GM23338 (cell line): ENCODE results near the gene ITGA2. TPM values are rescaled to one million over a fixed set of nuclear protein-coding genes. Genes with fewer than 3 reads are reported as not detected.

Source experiments
- ATAC-seq: fragments of 200-7000 bp; cut with Tn5 transposase; 3 replicates; pipeline ENCODE4 v1.9.1; 2020
- DNase-seq: peaks from one replicate; pipeline ENCODE4 v3.0.0-alpha.2; 2015; ENCODE audit warnings: low spot score
- H2AFZ ChIP-seq: fragments of 200-600 bp; sonication (generic); 2 replicates; pipeline ENCODE4 v1.8.0; 2016; ENCODE audit warnings: antibody characterized with exemption, mild to moderate bottlenecking, moderate library complexity
- H3F3A ChIP-seq: fragments of 200-600 bp; sonication (generic); replicated peaks from 2 replicates; pipeline ENCODE4 v1.8.0; 2017; ENCODE audit warnings: antibody characterized with exemption, mixed run types, low read depth
- H3K27ac ChIP-seq: fragments of 200-600 bp; sonication (generic); 2 replicates; pipeline ENCODE4 v1.6.1; 2016; ENCODE audit warnings: low read depth
- H3K27me3 ChIP-seq: fragments of 200-600 bp; sonication (generic); 2 replicates; pipeline ENCODE4 v1.8.0; 2016; ENCODE audit warnings: mild to moderate bottlenecking, mixed run types, moderate library complexity; ENCODE audit not compliant: insufficient read depth
- H3K36me3 ChIP-seq: fragments of 200-600 bp; sonication (generic); 2 replicates; pipeline ENCODE4 v1.8.0; 2016; ENCODE audit warnings: mild to moderate bottlenecking; ENCODE audit not compliant: insufficient read depth
- H3K4me1 ChIP-seq: fragments of 200-600 bp; sonication (generic); 2 replicates; pipeline ENCODE4 v1.8.0; 2016; ENCODE audit warnings: mild to moderate bottlenecking, moderate library complexity; ENCODE audit not compliant: insufficient read depth
- H3K4me2 ChIP-seq: fragments of 200-600 bp; sonication (generic); 2 replicates; pipeline ENCODE4 v1.7.1; 2017; ENCODE audit warnings: mixed run types
- H3K4me3 ChIP-seq: fragments of 200-600 bp; sonication (generic); 2 replicates; pipeline ENCODE4 v1.6.1; 2016; ENCODE audit warnings: mixed run types
- H3K79me2 ChIP-seq: fragments of 200-600 bp; sonication (generic); replicated peaks from 2 replicates; pipeline ENCODE4 v1.8.0; 2017; ENCODE audit warnings: mild to moderate bottlenecking; ENCODE audit not compliant: insufficient read depth
- H3K9me2 ChIP-seq: fragments of 200-600 bp; sonication (generic); 2 replicates; pipeline ENCODE4 v1.8.0; 2017; ENCODE audit not compliant: insufficient read depth
- H4K20me1 ChIP-seq: fragments of 200-600 bp; sonication (generic); replicated peaks from 2 replicates; pipeline ENCODE4 v1.8.0; 2017; ENCODE audit warnings: mild to moderate bottlenecking; ENCODE audit not compliant: insufficient read depth
- H3K27ac Mint-ChIP-seq: 2 replicates; pipeline ENCODE4 v1.8.0; 2020; ENCODE audit warnings: inconsistent platforms, mild to moderate bottlenecking, moderate library complexity, mixed read lengths
- H3K27me3 Mint-ChIP-seq: 3 replicates; pipeline ENCODE4 v1.8.0; 2022; ENCODE audit warnings: low read depth, mild to moderate bottlenecking, moderate library complexity, mixed read lengths, inconsistent platforms; ENCODE audit not compliant: insufficient read depth, poor library complexity
- H3K36me3 Mint-ChIP-seq: 3 replicates; pipeline ENCODE4 v1.8.0; 2021; ENCODE audit warnings: low read depth, mild to moderate bottlenecking, inconsistent platforms, moderate library complexity, mixed read lengths
- H3K4me1 Mint-ChIP-seq: 3 replicates; pipeline ENCODE4 v1.8.0; 2020; ENCODE audit warnings: mild to moderate bottlenecking, inconsistent platforms, mixed read lengths
- H3K4me3 Mint-ChIP-seq: 3 replicates; pipeline ENCODE4 v1.8.0; 2021; ENCODE audit warnings: moderate library complexity, mild to moderate bottlenecking, inconsistent platforms, mixed read lengths
- H3K9me3 Mint-ChIP-seq: 3 replicates; pipeline ENCODE4 v1.8.0; 2020; ENCODE audit warnings: moderate library complexity, mild to moderate bottlenecking, inconsistent platforms, mixed read lengths
- CTCF ChIP-seq, 2 experiments: fragments of 200-600 bp in 1 of 2; sonication (generic) in 1 of 2; conservative IDR thresholded peaks; 2 replicates each; pipeline versions ENCODE4 v1.5.1 to v1.6.1; 2016 to 2017; ENCODE audit warnings: antibody characterized with exemption in 2 of 2, low read depth in 2 of 2, mild to moderate bottlenecking in 2 of 2, moderate library complexity in 1 of 2
- ETS1 ChIP-seq: IDR thresholded peaks from 2 replicates; pipeline ENCODE4 v1.6.1; 2016; ENCODE audit warnings: antibody characterized with exemption
- JUNB ChIP-seq: IDR thresholded peaks from one replicate; pipeline ENCODE4 v1.6.1; 2016; ENCODE audit warnings: antibody characterized with exemption; ENCODE audit not compliant: unreplicated experiment
- NANOG ChIP-seq: IDR thresholded peaks from 2 replicates; pipeline ENCODE4 v1.6.1; 2016; ENCODE audit warnings: antibody characterized with exemption, borderline replicate concordance
- REST ChIP-seq: IDR thresholded peaks from one replicate; pipeline ENCODE4 v1.6.1; 2018; ENCODE audit warnings: antibody characterized with exemption; ENCODE audit not compliant: unreplicated experiment
- ZNF331 ChIP-seq: fragments of 250-450 bp; sonication (Bioruptor Pico); IDR thresholded peaks from 2 replicates; pipeline ENCODE4 v1.5.0; 2020; ENCODE audit warnings: low read depth, mild to moderate bottlenecking, moderate library complexity
- polyA plus RNA-seq: library from polyadenylated mRNA; unstranded; fragments of >200 nt; fragmentation: Nextera tagmentation; extraction: Ambion mirVana; gene quantifications from 2 replicates; pipeline ENCODE4 v1.2.1, GENCODE V29; 2016
- total RNA-seq: library from RNA; depleted of rRNA; stranded (reverse); fragments of >200 nt; shearing (Covaris generic); gene quantifications from 2 replicates; pipeline ENCODE4 v1.2.3, GENCODE V29; 2014

ITGA2 gene
- total and polyA plus RNA-seq, 2 experiments from 2014 or later, result 2.6 to 7.1 TPM

- no peak overlapping the region for H3K27ac Mint-ChIP-seq
- H3K36me3 Mint-ChIP-seq, result no peaks in the 10 kb centered on the region
These were observed 76.9 kb downstream of the ITGA2 start for GRCh38 chr5:53066088-53066487.

More at GRCh38 chr5:53066088-53066487, 76.9 kb downstream of the ITGA2 start:
- Histone ChIP-seq H3K4me3 (no peak overlapping the region), H3F3A (no peaks in the 10 kb centered on the region), H3K27ac (no peak overlapping the region), H3K4me2 (no peak overlapping the region), H2AFZ (no peak overlapping the region), H3K27me3 (no peaks in the 10 kb centered on the region), H3K4me1 (no peaks in the 10 kb centered on the region), H3K9me2 (no peaks in the 10 kb centered on the region), H4K20me1 (no peaks in the 10 kb centered on the region), H3K36me3 (no peaks in the 10 kb centered on the region), H3K79me2 (no peaks in the 10 kb centered on the region)
- ATAC-seq (no peak), DNase-seq (no peak)
- Mint-ChIP-seq H3K27me3 (no peaks in the 10 kb centered on the region), H3K4me3 (no peak overlapping the region), H3K4me1 (no peaks in the 10 kb centered on the region), H3K9me3 (no peaks in the 10 kb centered on the region)
- TF ChIP-seq ZNF331, result no peak
- no peak for TF ChIP-seq NANOG
- no peak for TF ChIP-seq CTCF (conservative IDR thresholded peaks at IDR 0.05; ENCODE audit: low read depth in 2 of 2)
- no peak for TF ChIP-seq ETS1
- TF ChIP-seq JUNB, result no peak
- TF ChIP-seq REST, result no peak
